AG09319 (cell line): Measurements from ENCODE around the gene BRIP1.

Source experiments
- DNase-seq: peaks from one replicate; pipeline ENCODE4 v3.0.0-alpha.2; 2010; ENCODE audit warnings: low read depth; ENCODE audit errors: extremely low read depth
- CTCF ChIP-seq: IDR thresholded peaks from 2 replicates; pipeline ENCODE4 v1.5.1; 2011; ENCODE audit warnings: low read depth, mild to moderate bottlenecking, inconsistent platforms, low read length, moderate library complexity

Gene BRIP1

GRCh38 chr17:61770752-61771533 is 92.4 kb downstream of the BRIP1 start:
- TF ChIP-seq CTCF: no peak
- DNase-seq: no peak

- no peak for TF ChIP-seq CTCF
- DNase-seq: no peak
Observed at GRCh38 chr17:61770043-61770442, 93.3 kb downstream of the BRIP1 start.

GRCh38 chr17:61768405-61768804 is 94.9 kb downstream of the BRIP1 start:
- DNase-seq: no peak
- TF ChIP-seq CTCF: no peak

GRCh38 chr17:61766520-61766919 is 96.8 kb downstream of the BRIP1 start:
- no peak for DNase-seq
- TF ChIP-seq CTCF: no peak

- no peak for TF ChIP-seq CTCF
- DNase-seq: no peak
Observed at GRCh38 chr17:61764846-61765245, 98.5 kb downstream of the BRIP1 start.

GRCh38 chr17:61761827-61762226 is 101.5 kb downstream of the BRIP1 start:
- TF ChIP-seq CTCF: no peak
- DNase-seq: no peak

- no peak for DNase-seq
- TF ChIP-seq CTCF: no peak
Observed at GRCh38 chr17:61759362-61759761, 104.0 kb downstream of the BRIP1 start.
